PC-9 (cell line): Measurements from ENCODE around the gene ZNF662. TPM values are rescaled to one million over a fixed set of nuclear protein-coding genes. Genes with fewer than 3 reads are reported as not detected.

Source experiments
- BruUV-seq: library from RNA; stranded (reverse); fragments of 400-500 nt; replicated peaks from 2 replicates; lab custom pipeline; 2021; lab: Mats Ljungman, UMichigan
- CTCF ChIA-PET: fragments of 300-600 bp; sonication (Branson Sonifier 250); formaldehyde crosslinking; loops from one replicate; lab custom pipeline; 2022; ENCODE audit warnings: antibody characterized with exemption; lab: Charles Lee
- POLR2A ChIA-PET: fragments of 300-600 bp; sonication (Branson Sonifier 250); formaldehyde crosslinking; loops from one replicate; lab custom pipeline; 2022; ENCODE audit warnings: antibody characterized with exemption; ENCODE audit not compliant: unreplicated experiment; lab: Charles Lee
- DNase-seq, 2 experiments: peaks; one replicate each; pipeline versions ENCODE4 v3.0.0 to v3.0.0-alpha.2; 2015 to 2022; ENCODE audit warnings: mixed read lengths in 1 of 2
- H2AFZ ChIP-seq: fragments of 200-600 bp; sonication (generic); 2 replicates; pipeline ENCODE4 v1.8.1; 2017; ENCODE audit warnings: antibody characterized with exemption
- H3F3A ChIP-seq: fragments of 200-600 bp; sonication (generic); 2 replicates; pipeline ENCODE4 v1.8.1; 2017; ENCODE audit warnings: antibody characterized with exemption, mild to moderate bottlenecking, low read depth; ENCODE audit not compliant: insufficient read depth
- H3K27ac ChIP-seq: fragments of 200-600 bp; sonication (generic); 2 replicates; pipeline ENCODE4 v1.6.1; 2016; ENCODE audit warnings: mixed run types
- H3K27me3 ChIP-seq: fragments of 200-600 bp; sonication (generic); 2 replicates; pipeline ENCODE4 v1.6.1; 2016; ENCODE audit warnings: low read depth, mixed run types; ENCODE audit not compliant: insufficient read depth
- H3K36me3 ChIP-seq: fragments of 200-600 bp; sonication (generic); 2 replicates; pipeline ENCODE4 v1.6.1; 2016; ENCODE audit warnings: low read depth, mixed run types
- H3K4me1 ChIP-seq: fragments of 200-600 bp; sonication (generic); replicated peaks from 2 replicates; pipeline ENCODE4 v1.6.1; 2016; ENCODE audit warnings: mixed run types; ENCODE audit not compliant: insufficient read depth
- H3K4me2 ChIP-seq: fragments of 200-600 bp; sonication (generic); 2 replicates; pipeline ENCODE4 v1.6.1; 2017; ENCODE audit warnings: mixed run types
- H3K4me3 ChIP-seq: fragments of 200-600 bp; sonication (generic); 2 replicates; pipeline ENCODE4 v1.6.1; 2016; ENCODE audit warnings: mixed run types
- H3K79me2 ChIP-seq: fragments of 200-600 bp; sonication (generic); 2 replicates; pipeline ENCODE4 v1.6.1; 2017; ENCODE audit warnings: low read depth, mixed run types
- H3K9me2 ChIP-seq: fragments of 200-600 bp; sonication (generic); 2 replicates; pipeline ENCODE4 v1.8.1; 2017; ENCODE audit warnings: mild to moderate bottlenecking; ENCODE audit not compliant: insufficient read depth
- H3K9me3 ChIP-seq: fragments of 200-600 bp; sonication (generic); 2 replicates; pipeline ENCODE4 v1.8.1; 2016; ENCODE audit warnings: low read depth; ENCODE audit not compliant: insufficient read depth
- H4K20me1 ChIP-seq: fragments of 200-600 bp; sonication (generic); 2 replicates; pipeline ENCODE4 v1.8.1; 2017; ENCODE audit not compliant: insufficient read depth
- EZH2 ChIP-seq: fragments of 200-600 bp; sonication (generic); IDR thresholded peaks from 2 replicates; pipeline ENCODE4 v1.8.0; 2017; ENCODE audit warnings: antibody characterized with exemption, low read depth
- intact Hi-C: fragments of 100-400 bp; cut with micrococcal nuclease; formaldehyde crosslinking; loops from one replicate; pipeline ENCODE4 v1.10.0; 2022; ENCODE audit not compliant: unreplicated experiment
- total RNA-seq: library from RNA; stranded (reverse); gene quantifications from 2 replicates; pipeline ENCODE4 v1.2.3, GENCODE V29; 2021
- TF ChIP-seq, protein P1 (sequence below): fragments of 200-600 bp; sonication (generic); conservative IDR thresholded peaks from 2 replicates; pipeline ENCODE4 v1.6.1; 2017; ENCODE audit warnings: mixed run types, antibody characterized with exemption, mild to moderate bottlenecking, moderate library complexity

Gene ZNF662
- total RNA-seq, 1 experiment from 2014 or later, result 9.2 TPM

DNA sequence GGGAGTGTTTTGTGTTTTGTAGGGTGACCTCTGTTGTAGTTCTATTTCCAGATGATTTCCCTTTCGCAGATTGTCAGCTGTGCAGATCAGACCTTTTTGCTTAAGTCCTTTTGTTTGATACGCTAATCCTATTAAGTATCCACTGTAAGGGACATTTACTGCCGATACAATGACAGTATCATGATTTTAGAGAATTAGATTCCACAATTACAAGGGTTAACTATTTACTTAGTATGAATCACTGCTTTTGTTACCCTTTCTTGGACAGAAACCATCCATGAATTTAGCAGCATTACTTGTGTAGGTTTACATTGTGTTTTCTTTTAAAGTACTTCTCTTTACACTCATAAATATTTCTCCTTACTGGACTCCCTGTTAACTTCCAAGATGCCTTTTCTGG is 31.4 kb downstream of the ZNF662 start:
- BruUV-seq, result no TSS peak
- Histone ChIP-seq H3K4me1 (no peaks in the 10 kb centered on the region), H3K4me2 (no peak overlapping the region), H3K27me3 (no peaks in the 10 kb centered on the region), H3K9me2 (no peaks in the 10 kb centered on the region), H4K20me1 (no peaks in the 10 kb centered on the region), H3K79me2 (no peaks in the 10 kb centered on the region), H3K27ac (no peak overlapping the region), H3F3A (no peaks in the 10 kb centered on the region), H3K36me3 (no peaks in the 10 kb centered on the region), H3K9me3 (no peaks in the 10 kb centered on the region), H3K4me3 (no peak overlapping the region), H2AFZ (no peak overlapping the region)
- CTCF ChIA-PET, result no interaction called here
- DNase-seq, result no peak
- intact Hi-C loops, result no loop called here
- no peak for TF ChIP-seq EZH2
- TF ChIP-seq, protein P1, sequence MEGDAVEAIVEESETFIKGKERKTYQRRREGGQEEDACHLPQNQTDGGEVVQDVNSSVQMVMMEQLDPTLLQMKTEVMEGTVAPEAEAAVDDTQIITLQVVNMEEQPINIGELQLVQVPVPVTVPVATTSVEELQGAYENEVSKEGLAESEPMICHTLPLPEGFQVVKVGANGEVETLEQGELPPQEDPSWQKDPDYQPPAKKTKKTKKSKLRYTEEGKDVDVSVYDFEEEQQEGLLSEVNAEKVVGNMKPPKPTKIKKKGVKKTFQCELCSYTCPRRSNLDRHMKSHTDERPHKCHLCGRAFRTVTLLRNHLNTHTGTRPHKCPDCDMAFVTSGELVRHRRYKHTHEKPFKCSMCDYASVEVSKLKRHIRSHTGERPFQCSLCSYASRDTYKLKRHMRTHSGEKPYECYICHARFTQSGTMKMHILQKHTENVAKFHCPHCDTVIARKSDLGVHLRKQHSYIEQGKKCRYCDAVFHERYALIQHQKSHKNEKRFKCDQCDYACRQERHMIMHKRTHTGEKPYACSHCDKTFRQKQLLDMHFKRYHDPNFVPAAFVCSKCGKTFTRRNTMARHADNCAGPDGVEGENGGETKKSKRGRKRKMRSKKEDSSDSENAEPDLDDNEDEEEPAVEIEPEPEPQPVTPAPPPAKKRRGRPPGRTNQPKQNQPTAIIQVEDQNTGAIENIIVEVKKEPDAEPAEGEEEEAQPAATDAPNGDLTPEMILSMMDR, result no peak
- POLR2A ChIA-PET, result no interaction called here

DNA sequence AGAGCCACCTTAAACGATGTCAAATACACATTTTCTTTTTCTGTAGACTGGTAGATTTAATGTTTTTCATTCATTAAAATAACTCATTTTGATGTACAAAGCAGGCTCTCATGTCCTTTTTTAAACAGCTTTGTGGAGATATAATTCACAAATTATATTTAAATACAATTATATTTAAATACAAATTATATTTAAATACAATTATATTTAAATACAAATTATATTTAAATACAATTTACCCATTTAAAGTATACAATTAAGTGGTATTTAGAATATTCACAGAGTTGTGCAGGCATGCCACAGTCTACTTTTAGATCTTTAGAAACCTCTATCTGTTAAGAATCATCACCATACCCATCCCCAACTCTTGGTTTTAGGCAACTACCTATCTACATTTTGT is 36.8 kb downstream of the ZNF662 start:
- TF ChIP-seq, protein P1, result no peak
- TF ChIP-seq EZH2, result no peak
- DNase-seq, result no peak
- no TSS peak for BruUV-seq
- intact Hi-C loops, result no loop called here
- H3K4me3 ChIP-seq, result no peak overlapping the region
- no peaks in the 10 kb centered on the region for H3K9me2 ChIP-seq
- no peaks in the 10 kb centered on the region for H3K27me3 ChIP-seq
- H3F3A ChIP-seq, result no peaks in the 10 kb centered on the region
- H3K4me1 ChIP-seq, result no peaks in the 10 kb centered on the region
- H3K4me2 ChIP-seq, result no peak overlapping the region
- POLR2A ChIA-PET, result no interaction called here
- H2AFZ ChIP-seq, result no peak overlapping the region
- H3K79me2 ChIP-seq, result no peaks in the 10 kb centered on the region
- 0 out of 2 replicates have a peak, but pooled peaks cover 5% of the 10 kb centered on the region for H3K9me3 ChIP-seq
- CTCF ChIA-PET, result no interaction called here
- no peak overlapping the region for H3K27ac ChIP-seq
- H4K20me1 ChIP-seq, result no peaks in the 10 kb centered on the region
- no peaks in the 10 kb centered on the region for H3K36me3 ChIP-seq

DNA sequence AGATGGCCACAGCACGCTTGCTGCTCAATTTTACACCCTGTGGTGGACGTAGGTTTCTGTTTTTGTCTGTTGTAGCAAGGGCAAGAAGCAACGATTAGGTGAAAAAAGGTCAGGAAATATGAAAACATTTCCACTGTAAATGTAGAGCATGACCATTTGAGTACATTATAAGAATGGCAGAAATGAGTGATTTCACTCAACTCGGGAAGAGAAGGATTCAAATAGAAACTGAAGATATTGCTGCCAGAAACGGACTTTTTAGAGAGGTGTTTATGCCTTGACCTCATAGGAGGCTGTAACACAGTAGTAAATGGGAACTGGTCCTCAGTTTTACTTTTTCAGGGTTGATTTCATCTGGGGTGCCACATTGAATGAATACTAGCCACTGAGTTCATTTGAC is 40.1 kb downstream of the ZNF662 start:
- Histone ChIP-seq H3K79me2 (no peaks in the 10 kb centered on the region), H4K20me1 (no peaks in the 10 kb centered on the region), H3K9me2 (no peaks in the 10 kb centered on the region), H3K4me3 (no peak overlapping the region), H3K36me3 (no peaks in the 10 kb centered on the region), H3K27me3 (no peaks in the 10 kb centered on the region), H3K4me2 (no peak overlapping the region), H3F3A (no peaks in the 10 kb centered on the region), H3K9me3 (0 out of 2 replicates have a peak, but pooled peaks cover 5% of the 10 kb centered on the region), H3K4me1 (no peaks in the 10 kb centered on the region), H3K27ac (no peak overlapping the region), H2AFZ (no peak overlapping the region)
- no peak for DNase-seq
- TF ChIP-seq, protein P1, result no peak
- no peak for TF ChIP-seq EZH2
- intact Hi-C loops, result no loop called here
- ChIA-PET POLR2A (no interaction called here), CTCF (no interaction called here)
- BruUV-seq, result no TSS peak
